ENCODE results near the gene PTRHD1.

- no peak for TF ChIP-seq CTCF (IDR thresholded peaks at IDR 0.05 in 2 of 3, conservative IDR thresholded peaks at IDR 0.05 in 1 of 3; ENCODE audit: control insufficient read depth in 2 of 3, extremely low read depth in 1 of 3, insufficient read depth in 1 of 3, low read depth in 3 of 3, low read length in 3 of 3)
- no peak for TF ChIP-seq SRF (IDR thresholded peaks at IDR 0.05; ENCODE audit: low read depth in 2 of 2, low read length in 2 of 2)
- no peak for TF ChIP-seq SP1 (IDR thresholded peaks at IDR 0.05; ENCODE audit: low read depth, low read length)
- TF ChIP-seq POLR2A (IDR thresholded peaks at IDR 0.05; ENCODE audit: low read depth, low read length) = no peak; the same call in 1 of the 2 replicates
- no peak for TF ChIP-seq FOXK2 (IDR thresholded peaks at IDR 0.05)
- no peak for TF ChIP-seq TCF3 (IDR thresholded peaks at IDR 0.05; ENCODE audit: borderline replicate concordance, insufficient read depth, low read depth, low read length)
These were observed 49.2 kb upstream of the PTRHD1 start for GRCh38 chr2:24842081-24843050.
